PC-9 (cell line): ENCODE measurements around the gene LINGO3.

Experiments used
- EZH2 ChIP-seq: fragments of 200-600 bp; sonication (generic); IDR thresholded peaks from 2 replicates; pipeline ENCODE4 v1.8.0; 2017; ENCODE audit warnings: antibody characterized with exemption, low read depth
- TF ChIP-seq, protein P1 (sequence below): fragments of 200-600 bp; sonication (generic); conservative IDR thresholded peaks from 2 replicates; pipeline ENCODE4 v1.6.1; 2017; ENCODE audit warnings: mixed run types, antibody characterized with exemption, mild to moderate bottlenecking, moderate library complexity

DNA sequence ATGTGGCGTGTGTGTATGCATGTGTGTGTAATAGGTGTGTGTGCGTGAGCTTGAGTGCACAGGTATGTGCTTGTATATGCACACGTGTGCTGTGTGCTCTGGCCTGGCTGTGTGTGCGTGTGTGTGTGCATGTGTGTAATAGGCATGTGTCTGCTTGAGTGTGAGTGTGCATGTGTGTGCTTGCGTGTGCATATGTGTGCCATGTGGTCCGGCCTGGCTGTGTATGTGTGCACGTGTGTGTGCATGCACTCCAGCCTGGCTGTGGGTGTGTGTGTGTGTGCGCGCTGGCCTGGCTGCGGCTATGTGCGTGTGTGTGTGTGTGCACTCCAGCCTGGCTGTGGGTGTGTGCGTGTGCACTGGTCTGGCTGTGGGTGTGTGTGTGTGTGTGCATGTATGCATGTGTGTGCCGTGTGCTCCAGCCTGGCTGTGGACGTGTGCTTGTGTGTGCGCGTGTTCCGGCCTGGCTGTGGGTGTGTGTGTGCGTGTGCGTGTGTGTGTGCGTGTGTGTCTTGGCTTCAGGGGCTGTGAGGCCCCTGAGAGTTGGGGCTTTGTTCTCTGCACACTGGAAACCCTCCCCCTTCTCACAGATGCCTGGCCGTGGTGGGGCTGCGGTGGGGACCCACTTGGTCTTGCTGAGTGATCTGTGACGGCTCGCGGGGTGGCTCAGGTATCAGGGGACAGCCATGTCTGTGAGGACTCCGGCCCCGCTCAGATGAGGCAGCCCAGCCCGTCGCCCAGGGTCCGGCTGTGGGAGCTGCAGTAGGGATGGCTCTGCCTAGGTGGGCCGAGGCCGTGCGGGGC is 28.8 kb upstream of the LINGO3 start:
- TF ChIP-seq, protein P1, sequence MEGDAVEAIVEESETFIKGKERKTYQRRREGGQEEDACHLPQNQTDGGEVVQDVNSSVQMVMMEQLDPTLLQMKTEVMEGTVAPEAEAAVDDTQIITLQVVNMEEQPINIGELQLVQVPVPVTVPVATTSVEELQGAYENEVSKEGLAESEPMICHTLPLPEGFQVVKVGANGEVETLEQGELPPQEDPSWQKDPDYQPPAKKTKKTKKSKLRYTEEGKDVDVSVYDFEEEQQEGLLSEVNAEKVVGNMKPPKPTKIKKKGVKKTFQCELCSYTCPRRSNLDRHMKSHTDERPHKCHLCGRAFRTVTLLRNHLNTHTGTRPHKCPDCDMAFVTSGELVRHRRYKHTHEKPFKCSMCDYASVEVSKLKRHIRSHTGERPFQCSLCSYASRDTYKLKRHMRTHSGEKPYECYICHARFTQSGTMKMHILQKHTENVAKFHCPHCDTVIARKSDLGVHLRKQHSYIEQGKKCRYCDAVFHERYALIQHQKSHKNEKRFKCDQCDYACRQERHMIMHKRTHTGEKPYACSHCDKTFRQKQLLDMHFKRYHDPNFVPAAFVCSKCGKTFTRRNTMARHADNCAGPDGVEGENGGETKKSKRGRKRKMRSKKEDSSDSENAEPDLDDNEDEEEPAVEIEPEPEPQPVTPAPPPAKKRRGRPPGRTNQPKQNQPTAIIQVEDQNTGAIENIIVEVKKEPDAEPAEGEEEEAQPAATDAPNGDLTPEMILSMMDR = no peak
- no peak for TF ChIP-seq EZH2
